IPS DF 4.7 (cell line): ENCODE measurements around the gene OTOR.

Experiments
- DNase-seq: peaks from one replicate; pipeline ENCODE4 v3.0.0-alpha.2; 2013; ENCODE audit warnings: low spot score; ENCODE audit errors: extremely low read depth

The OTOR gene

GRCh38 chr20:16747291-16747811 is 807 bp upstream of the OTOR start:
- DNase-seq: no peak

- DNase-seq: no peak
Measured at GRCh38 chr20:16749573-16749972, 1.4 kb downstream of the OTOR start.

GRCh38 chr20:16752082-16752481 is 3.9 kb downstream of the OTOR start:
- no peak for DNase-seq

GRCh38 chr20:16752901-16753300 is 4.7 kb downstream of the OTOR start:
- no peak for DNase-seq

- no peak for DNase-seq
Measured at GRCh38 chr20:16758454-16759180, 10.5 kb downstream of the OTOR start.

- no peak for DNase-seq
Measured at GRCh38 chr20:16759181-16759563, 11.0 kb downstream of the OTOR start.

GRCh38 chr20:16760431-16761304 is 12.5 kb downstream of the OTOR start:
- DNase-seq: no peak

- DNase-seq: peak; percentile 62
Measured at GRCh38 chr20:16761305-16761829, 13.2 kb downstream of the OTOR start.

- DNase-seq: no peak
Measured at GRCh38 chr20:16764560-16764959, 16.4 kb downstream of the OTOR start.

GRCh38 chr20:16771213-16771612 is 23.1 kb downstream of the OTOR start:
- DNase-seq: no peak

GRCh38 chr20:16775961-16776360 is 27.8 kb downstream of the OTOR start:
- DNase-seq: no peak

- no peak for DNase-seq
Measured at GRCh38 chr20:16777126-16777525, 29.0 kb downstream of the OTOR start.

GRCh38 chr20:16778159-16778558 is 30.0 kb downstream of the OTOR start:
- no peak for DNase-seq

GRCh38 chr20:16781496-16781895 is 33.3 kb downstream of the OTOR start:
- DNase-seq: no peak

GRCh38 chr20:16785226-16785625 is 37.1 kb downstream of the OTOR start:
- DNase-seq: no peak
